HCT116 (cell line): ENCODE data around the gene PPFIBP1. TPM values are rescaled to one million over a fixed set of nuclear protein-coding genes. Genes with fewer than 3 reads are reported as not detected.

Experiments
- ATAC-seq: fragments of 200-7000 bp; cut with Tn5 transposase; 2 replicates; pipeline ENCODE4 v1.9.1; 2020; ENCODE audit warnings: mild to moderate bottlenecking, moderate library complexity
- BruUV-seq: library from RNA; stranded (reverse); fragments of 400-500 nt; replicated peaks from 2 replicates; lab custom pipeline; 2021; lab: Mats Ljungman, UMichigan
- CTCF ChIA-PET: fragments of 300-600 bp; sonication (Branson Sonifier 250); formaldehyde crosslinking; loops from one replicate; lab custom pipeline; 2021; ENCODE audit warnings: antibody characterized with exemption; lab: Charles Lee
- POLR2A ChIA-PET: fragments of 300-600, 350-600 bp; sonication (Branson Sonifier 250); formaldehyde crosslinking; loops from one replicate; lab custom pipeline; 2021; ENCODE audit warnings: antibody characterized with exemption; lab: Charles Lee
- RAD21 ChIA-PET, 2 experiments: fragments of 300-600 bp; sonication (Branson Sonifier 250); formaldehyde crosslinking; loops; one replicate each; lab custom pipeline; 2023; ENCODE audit warnings: low total read pairs in 2 of 2; ENCODE audit not compliant: uncharacterized antibody in 2 of 2, unreplicated experiment in 2 of 2, low non-redundant PET in 1 of 2; lab: Charles Lee
- DNase-seq: peaks from one replicate; pipeline ENCODE4 v3.0.0-alpha.2; 2010; ENCODE audit warnings: low read depth, low spot score
- H2AFZ ChIP-seq: fragments of 200-600 bp; shearing (Covaris generic), sonication (generic); 2 replicates; pipeline ENCODE4 v1.6.1; 2017; ENCODE audit warnings: low read depth, mixed run types, mixed read lengths, antibody characterized with exemption, low read length; ENCODE audit not compliant: poor library complexity, severe bottlenecking
- H3K27ac ChIP-seq: 2 replicates; pipeline ENCODE4 v1.5.1; 2012; ENCODE audit warnings: low read depth, low read length
- H3K27me3 ChIP-seq: fragments of 200-600 bp; sonication (generic); 2 replicates; pipeline ENCODE4 v1.6.1; 2016; ENCODE audit warnings: mixed run types, low read length, mixed read lengths; ENCODE audit not compliant: insufficient read depth
- H3K36me3 ChIP-seq, 2 experiments: fragments of 200-500 bp in 1 of 2; fragments of 200-600 bp in 1 of 2; sonication (Bioruptor generic) in 1 of 2; sonication (generic) in 1 of 2; 2 replicates each; pipeline versions ENCODE4 v1.5.1 to v1.6.1; 2014 to 2016; ENCODE audit warnings: low read length in 2 of 2, inconsistent platforms in 1 of 2, mixed read lengths in 1 of 2, mixed run types in 1 of 2; ENCODE audit not compliant: insufficient read depth in 2 of 2, control insufficient read depth in 1 of 2
- H3K4me1 ChIP-seq, 2 experiments: fragments of 200-600 bp in 1 of 2; sonication (generic) in 1 of 2; 2 replicates each; pipeline versions ENCODE4 v1.5.1 to v1.6.1; 2012 to 2017; ENCODE audit warnings: low read length in 2 of 2, inconsistent platforms in 1 of 2, mild to moderate bottlenecking in 1 of 2, mixed read lengths in 1 of 2, mixed run types in 1 of 2, moderate library complexity in 1 of 2; ENCODE audit not compliant: insufficient read depth in 2 of 2, control insufficient read depth in 1 of 2
- H3K4me2 ChIP-seq: fragments of 200-600 bp; sonication (generic); 2 replicates; pipeline ENCODE4 v1.6.1; 2017; ENCODE audit warnings: mixed run types, low read length, mixed read lengths
- H3K4me3 ChIP-seq, 2 experiments: fragments of 200-600 bp in 1 of 2; sonication (generic) in 1 of 2; replicated peaks in 1 of 2; 2 replicates each; pipeline ENCODE4 v1.5.1; 2011 to 2016; ENCODE audit warnings: low read length in 2 of 2, control low read depth in 1 of 2, low read depth in 1 of 2, mild to moderate bottlenecking in 1 of 2, mixed read lengths in 1 of 2, mixed run types in 1 of 2
- H3K79me2 ChIP-seq: fragments of 200-600 bp; sonication (generic); 2 replicates; pipeline ENCODE4 v1.6.1; 2017; ENCODE audit warnings: mild to moderate bottlenecking, mixed run types, low read length, moderate library complexity, mixed read lengths; ENCODE audit not compliant: insufficient read depth
- H3K9ac ChIP-seq: fragments of 200-600 bp; sonication (generic); 2 replicates; pipeline ENCODE4 v1.6.1; 2016; ENCODE audit warnings: low read length, mixed read lengths
- H3K9me2 ChIP-seq: fragments of 200-600 bp; sonication (generic), shearing (Covaris generic); 2 replicates; pipeline ENCODE4 v1.6.1; 2017; ENCODE audit warnings: mixed run types, mild to moderate bottlenecking, moderate library complexity; ENCODE audit not compliant: insufficient read depth
- H3K9me3 ChIP-seq, 2 experiments: fragments of 200-500 bp in 1 of 2; fragments of 200-600 bp in 1 of 2; sonication (Bioruptor generic) in 1 of 2; sonication (generic) in 1 of 2; 2 replicates each; pipeline ENCODE4 v1.6.1; 2014 to 2017; ENCODE audit warnings: low read length in 2 of 2, mixed read lengths in 2 of 2, inconsistent platforms in 1 of 2, low read depth in 1 of 2, mild to moderate bottlenecking in 1 of 2, mixed run types in 1 of 2, moderate library complexity in 1 of 2; ENCODE audit not compliant: control insufficient read depth in 1 of 2, insufficient read depth in 1 of 2
- H4K20me1 ChIP-seq: fragments of 200-600 bp; sonication (generic), shearing (Covaris generic); 2 replicates; pipeline ENCODE4 v1.6.1; 2017; ENCODE audit warnings: mixed run types, mild to moderate bottlenecking, moderate library complexity; ENCODE audit not compliant: insufficient read depth
- CEBPB ChIP-seq: IDR thresholded peaks from 2 replicates; pipeline ENCODE4 v1.6.1; 2012; ENCODE audit warnings: low read depth
- ELF1 ChIP-seq: IDR thresholded peaks from 2 replicates; pipeline ENCODE4 v1.6.1; 2012; ENCODE audit warnings: low read depth, borderline replicate concordance
- EZH2phosphoT487 ChIP-seq: fragments of 200-600 bp; IDR thresholded peaks from 2 replicates; pipeline ENCODE4 v1.6.1; 2018; ENCODE audit warnings: antibody characterized with exemption, borderline replicate concordance
- FOSL1 ChIP-seq: IDR thresholded peaks from 2 replicates; pipeline ENCODE4 v1.6.1; 2012; ENCODE audit warnings: low read depth
- JUND ChIP-seq: IDR thresholded peaks from 2 replicates; pipeline ENCODE4 v1.6.1; 2012
- POLR2AphosphoS5 ChIP-seq: IDR thresholded peaks from 2 replicates; pipeline ENCODE4 v1.6.1; 2011; ENCODE audit warnings: mild to moderate bottlenecking, low read depth, low read length, moderate library complexity
- RAD21 ChIP-seq: IDR thresholded peaks from 2 replicates; pipeline ENCODE4 v1.6.1; 2012; ENCODE audit warnings: low read depth, mild to moderate bottlenecking
- intact Hi-C: fragments of 100-400 bp; cut with micrococcal nuclease; formaldehyde crosslinking; loops from 2 replicates; pipeline ENCODE4 v1.10.0; 2022
- total RNA-seq: library from RNA; stranded (reverse); gene quantifications from one replicate; pipeline ENCODE4 v1.2.1, GENCODE V29; 2021; ENCODE audit not compliant: unreplicated experiment
- TF ChIP-seq, protein P1 (sequence below): IDR thresholded peaks from 2 replicates; pipeline ENCODE4 v1.6.1; 2012; ENCODE audit warnings: low read depth
- TF ChIP-seq, protein P2 (sequence below): IDR thresholded peaks from 2 replicates; pipeline ENCODE4 v1.6.1; 2011; ENCODE audit warnings: mild to moderate bottlenecking, low read length, moderate library complexity; ENCODE audit not compliant: insufficient replicate concordance; ENCODE audit errors: extremely low read depth

Gene PPFIBP1
- total RNA-seq, 1 experiment from 2014 or later: 102 TPM

DNA sequence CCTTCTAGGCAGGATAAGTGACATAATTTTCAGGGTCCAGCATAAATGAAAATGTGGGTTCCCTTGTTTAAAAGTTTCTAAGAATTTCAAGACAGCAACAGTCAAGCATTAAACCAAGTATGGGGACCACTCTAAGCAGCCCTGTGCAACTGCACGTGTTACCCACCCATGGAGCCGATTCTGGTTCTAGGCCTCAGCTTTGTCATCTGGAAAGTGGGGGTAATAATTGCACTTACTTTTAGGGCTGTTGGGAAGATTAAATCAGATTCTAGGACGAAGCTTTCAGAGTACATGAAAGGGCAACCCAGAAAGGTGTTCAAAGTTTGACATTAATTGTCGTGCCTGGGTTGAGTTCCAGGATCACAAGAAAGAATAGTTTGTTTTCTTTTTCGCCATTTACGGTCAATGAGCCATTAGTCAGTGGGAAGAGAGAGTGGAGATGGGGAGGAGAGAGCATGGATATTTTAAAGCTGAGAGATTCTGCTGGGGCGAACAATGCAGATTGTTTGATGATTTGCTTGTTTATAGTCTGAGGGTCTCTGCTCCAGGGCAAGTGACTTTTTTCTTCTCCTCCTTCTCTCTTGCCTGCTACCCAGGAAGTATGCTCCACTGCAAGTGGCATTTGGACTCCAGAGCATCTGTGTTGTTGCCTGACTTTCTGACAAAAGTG lies 10.7 kb upstream of the PPFIBP1 start:
- RAD21 ChIA-PET: no interaction called here

More for the DNA sequence above, 10.7 kb upstream of the PPFIBP1 start:
- Histone ChIP-seq H2AFZ (no peak overlapping the region), H3K9me2 (no peaks in the 10 kb centered on the region), H3K4me2 (no peak overlapping the region), H3K79me2 (no peaks in the 10 kb centered on the region), H3K4me1 (no peaks in the 10 kb centered on the region), H3K36me3 (no peaks in the 10 kb centered on the region), H3K9ac (no peak overlapping the region), H3K27me3 (no peaks in the 10 kb centered on the region), H3K9me3 (no peaks in the 10 kb centered on the region)
- intact Hi-C loops: no loop called here
- POLR2A ChIA-PET: interaction anchor here (1.7 kb wide), 1 partner anchor 11 kb away, joined by 5 read pairs; the partner anchor contains the start of gene PPFIBP1
- CTCF ChIA-PET: no interaction called here
- no peak for DNase-seq
- TF ChIP-seq ELF1: no peak
- TF ChIP-seq, protein P1, sequence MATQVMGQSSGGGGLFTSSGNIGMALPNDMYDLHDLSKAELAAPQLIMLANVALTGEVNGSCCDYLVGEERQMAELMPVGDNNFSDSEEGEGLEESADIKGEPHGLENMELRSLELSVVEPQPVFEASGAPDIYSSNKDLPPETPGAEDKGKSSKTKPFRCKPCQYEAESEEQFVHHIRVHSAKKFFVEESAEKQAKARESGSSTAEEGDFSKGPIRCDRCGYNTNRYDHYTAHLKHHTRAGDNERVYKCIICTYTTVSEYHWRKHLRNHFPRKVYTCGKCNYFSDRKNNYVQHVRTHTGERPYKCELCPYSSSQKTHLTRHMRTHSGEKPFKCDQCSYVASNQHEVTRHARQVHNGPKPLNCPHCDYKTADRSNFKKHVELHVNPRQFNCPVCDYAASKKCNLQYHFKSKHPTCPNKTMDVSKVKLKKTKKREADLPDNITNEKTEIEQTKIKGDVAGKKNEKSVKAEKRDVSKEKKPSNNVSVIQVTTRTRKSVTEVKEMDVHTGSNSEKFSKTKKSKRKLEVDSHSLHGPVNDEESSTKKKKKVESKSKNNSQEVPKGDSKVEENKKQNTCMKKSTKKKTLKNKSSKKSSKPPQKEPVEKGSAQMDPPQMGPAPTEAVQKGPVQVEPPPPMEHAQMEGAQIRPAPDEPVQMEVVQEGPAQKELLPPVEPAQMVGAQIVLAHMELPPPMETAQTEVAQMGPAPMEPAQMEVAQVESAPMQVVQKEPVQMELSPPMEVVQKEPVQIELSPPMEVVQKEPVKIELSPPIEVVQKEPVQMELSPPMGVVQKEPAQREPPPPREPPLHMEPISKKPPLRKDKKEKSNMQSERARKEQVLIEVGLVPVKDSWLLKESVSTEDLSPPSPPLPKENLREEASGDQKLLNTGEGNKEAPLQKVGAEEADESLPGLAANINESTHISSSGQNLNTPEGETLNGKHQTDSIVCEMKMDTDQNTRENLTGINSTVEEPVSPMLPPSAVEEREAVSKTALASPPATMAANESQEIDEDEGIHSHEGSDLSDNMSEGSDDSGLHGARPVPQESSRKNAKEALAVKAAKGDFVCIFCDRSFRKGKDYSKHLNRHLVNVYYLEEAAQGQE: no peak
- TF ChIP-seq RAD21: no peak
- TF ChIP-seq, protein P2, sequence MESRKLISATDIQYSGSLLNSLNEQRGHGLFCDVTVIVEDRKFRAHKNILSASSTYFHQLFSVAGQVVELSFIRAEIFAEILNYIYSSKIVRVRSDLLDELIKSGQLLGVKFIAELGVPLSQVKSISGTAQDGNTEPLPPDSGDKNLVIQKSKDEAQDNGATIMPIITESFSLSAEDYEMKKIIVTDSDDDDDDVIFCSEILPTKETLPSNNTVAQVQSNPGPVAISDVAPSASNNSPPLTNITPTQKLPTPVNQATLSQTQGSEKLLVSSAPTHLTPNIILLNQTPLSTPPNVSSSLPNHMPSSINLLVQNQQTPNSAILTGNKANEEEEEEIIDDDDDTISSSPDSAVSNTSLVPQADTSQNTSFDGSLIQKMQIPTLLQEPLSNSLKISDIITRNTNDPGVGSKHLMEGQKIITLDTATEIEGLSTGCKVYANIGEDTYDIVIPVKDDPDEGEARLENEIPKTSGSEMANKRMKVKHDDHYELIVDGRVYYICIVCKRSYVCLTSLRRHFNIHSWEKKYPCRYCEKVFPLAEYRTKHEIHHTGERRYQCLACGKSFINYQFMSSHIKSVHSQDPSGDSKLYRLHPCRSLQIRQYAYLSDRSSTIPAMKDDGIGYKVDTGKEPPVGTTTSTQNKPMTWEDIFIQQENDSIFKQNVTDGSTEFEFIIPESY: no peak
- no peak for TF ChIP-seq EZH2phosphoT487
- no peak for TF ChIP-seq CEBPB
- no peak for TF ChIP-seq JUND
- TF ChIP-seq FOSL1: no peak
- no peak for TF ChIP-seq POLR2AphosphoS5
- TF ChIP-seq, all 23 proteins: peak for 0
- no peak for ATAC-seq
- Histone ChIP-seq H3K27ac (no peak overlapping the region), H3K4me3 (no peak overlapping the region), H4K20me1 (no peaks in the 10 kb centered on the region)
- BruUV-seq: no TSS peak
